HG03097 (cell line): ENCODE data around the gene TMEM52.

Experiments
- ATAC-seq: cut with Tn5 transposase; IDR thresholded peaks from one replicate; pipeline ENCODE4 v1.9.1; 2021; ENCODE audit not compliant: unreplicated experiment, low FRiP score

Gene TMEM52

GRCh38 chr1:1918901-1919303, at the start of gene TMEM52:
TSS of gene TMEM52 (minus strand) at chr1:1919279. CDS start at chr1:1919265, 14 bp downstream.
- no peak for ATAC-seq

GRCh38 chr1:1967879-1968278, 48.8 kb upstream of the TMEM52 start:
- ATAC-seq = no peak

GRCh38 chr1:1967151-1967550, 48.1 kb upstream of the TMEM52 start:
- ATAC-seq = no peak

GRCh38 chr1:1966071-1966740, 47.1 kb upstream of the TMEM52 start:
- no peak for ATAC-seq

GRCh38 chr1:1965546-1965945, 46.5 kb upstream of the TMEM52 start:
- ATAC-seq = no peak

- no peak for ATAC-seq
Measured at GRCh38 chr1:1964811-1965210, 45.7 kb upstream of the TMEM52 start.

- ATAC-seq = no peak
Measured at GRCh38 chr1:1963570-1963969, 44.5 kb upstream of the TMEM52 start.

GRCh38 chr1:1962752-1963151, 43.7 kb upstream of the TMEM52 start:
- no peak for ATAC-seq

- ATAC-seq = no peak
Measured at GRCh38 chr1:1960480-1961196, 41.6 kb upstream of the TMEM52 start.

GRCh38 chr1:1959840-1960479, 40.9 kb upstream of the TMEM52 start:
- no peak for ATAC-seq

- no peak for ATAC-seq
Measured at GRCh38 chr1:1959459-1959839, 40.4 kb upstream of the TMEM52 start.

GRCh38 chr1:1958071-1958541, 39.0 kb upstream of the TMEM52 start:
- ATAC-seq = no peak

GRCh38 chr1:1957533-1957961, 38.5 kb upstream of the TMEM52 start:
- ATAC-seq = no peak

GRCh38 chr1:1956586-1957532, 37.8 kb upstream of the TMEM52 start:
- no peak for ATAC-seq

GRCh38 chr1:1956101-1956500, 37.0 kb upstream of the TMEM52 start:
- no peak for ATAC-seq

GRCh38 chr1:1955621-1956094, 36.6 kb upstream of the TMEM52 start:
- ATAC-seq = no peak

- no peak for ATAC-seq
Measured at GRCh38 chr1:1954831-1955441, 35.9 kb upstream of the TMEM52 start.

- no peak for ATAC-seq
Measured at GRCh38 chr1:1954015-1954414, 34.9 kb upstream of the TMEM52 start.

- no peak for ATAC-seq
Measured at GRCh38 chr1:1950940-1951339, 31.9 kb upstream of the TMEM52 start.

GRCh38 chr1:1948783-1949182, 29.7 kb upstream of the TMEM52 start:
- ATAC-seq = no peak
